GM12878 (cell line): ENCODE measurements around the gene PADI1. TPM values are rescaled to one million over a fixed set of nuclear protein-coding genes. Genes with fewer than 3 reads are reported as not detected.

ENCODE experiments used
- ATAC-seq: fragments of 200-7000 bp; cut with Tn5 transposase; 3 replicates; pipeline ENCODE4 v1.9.1; 2020; ENCODE audit warnings: mild to moderate bottlenecking, moderate library complexity
- BruUV-seq: library from RNA; stranded (reverse); fragments of 400-500 nt; replicated peaks from 2 replicates; lab custom pipeline; 2021; lab: Mats Ljungman, UMichigan
- CTCF ChIA-PET: fragments of 300-600 bp; sonication (Branson Sonifier 250); formaldehyde crosslinking; extraction: SDS; loops from one replicate; lab custom pipeline; 2021; ENCODE audit warnings: inconsistent platforms; lab: Yijun Ruan, JAX
- POLR2A ChIA-PET: fragments of 350-600 bp; formaldehyde crosslinking; extraction: SDS; loops from one replicate; lab custom pipeline; 2021; ENCODE audit warnings: inconsistent platforms; lab: Charles Lee
- RAD21 ChIA-PET: fragments of 300-600 bp; sonication (Branson Sonifier 250); formaldehyde crosslinking; loops from one replicate; lab custom pipeline; 2023; ENCODE audit warnings: antibody characterized with exemption; ENCODE audit not compliant: unreplicated experiment; lab: Charles Lee
- SMC1A ChIA-PET: fragments of 300-600 bp; sonication (Branson Sonifier 250); formaldehyde crosslinking; loops from one replicate; lab custom pipeline; 2023; ENCODE audit not compliant: unreplicated experiment, uncharacterized antibody; lab: Charles Lee
- DNase-seq: peaks from one replicate; pipeline ENCODE4 v3.0.0-alpha.2; 2011; ENCODE audit warnings: low read depth, low spot score
- FAIRE-seq: peaks from 3 replicates; lab custom pipeline; 2011; peaks lifted over from hg19 to GRCh38; lab: Jason Lieb, UNC
- H2AFZ ChIP-seq: 2 replicates; pipeline ENCODE4 v1.6.0; 2011; ENCODE audit warnings: low read depth, low read length, control low read depth; ENCODE audit not compliant: control insufficient read depth
- H3K27ac ChIP-seq: 2 replicates; pipeline ENCODE4 v1.5.1; 2011; ENCODE audit warnings: control low read depth; ENCODE audit not compliant: control insufficient read depth, insufficient read depth
- H3K27me3 ChIP-seq, 2 experiments: replicated peaks in 1 of 2; 2 replicates each; pipeline versions ENCODE4 v1.6.0 to v1.6.1; 2011; ENCODE audit warnings: low read length in 1 of 2; ENCODE audit not compliant: control insufficient read depth in 2 of 2, insufficient read depth in 2 of 2
- H3K36me3 ChIP-seq, 2 experiments: 2 replicates each; pipeline ENCODE4 v1.5.1; 2011; ENCODE audit warnings: low read length in 1 of 2; ENCODE audit not compliant: control insufficient read depth in 2 of 2, insufficient read depth in 2 of 2
- H3K4me1 ChIP-seq: 2 replicates; pipeline ENCODE4 v1.6.1; 2011; ENCODE audit warnings: mild to moderate bottlenecking, low read length, moderate library complexity, mixed read lengths; ENCODE audit not compliant: control insufficient read depth, insufficient read depth
- H3K4me2 ChIP-seq: 2 replicates; pipeline ENCODE4 v1.6.0; 2011; ENCODE audit warnings: control low read depth; ENCODE audit not compliant: control insufficient read depth, insufficient read depth
- H3K4me3 ChIP-seq: fragments of 200-600 bp; sonication (generic); 2 replicates; pipeline ENCODE4 v1.5.1; 2016
- H3K79me2 ChIP-seq: 2 replicates; pipeline ENCODE4 v1.6.0; 2011; ENCODE audit warnings: low read length; ENCODE audit not compliant: control insufficient read depth, insufficient read depth
- H3K9ac ChIP-seq: 2 replicates; pipeline ENCODE4 v1.8.0; 2011; ENCODE audit warnings: low read length, control low read depth, mixed read lengths; ENCODE audit not compliant: control insufficient read depth, insufficient read depth
- H3K9me3 ChIP-seq: replicated peaks from 3 replicates; pipeline ENCODE4 v1.5.1; 2011; ENCODE audit warnings: mild to moderate bottlenecking, low read length; ENCODE audit not compliant: control insufficient read depth, insufficient read depth
- H4K20me1 ChIP-seq: 2 replicates; pipeline ENCODE4 v1.6.0; 2011; ENCODE audit not compliant: control insufficient read depth, insufficient read depth
- BHLHE40 ChIP-seq, 2 experiments: fragments of 450-650 bp in 1 of 2; IDR thresholded peaks; 2 replicates each; pipeline ENCODE4 v1.6.1; 2011 to 2017; ENCODE audit warnings: low read depth in 2 of 2, borderline replicate concordance in 1 of 2, improper control_type of control experiment in 1 of 2, low read length in 1 of 2, mild to moderate bottlenecking in 1 of 2
- CEBPB ChIP-seq, 2 experiments: fragments of 150-350 bp in 1 of 2; IDR thresholded peaks; 2 replicates each; pipeline ENCODE4 v1.6.1; 2012 to 2014; ENCODE audit warnings: low read depth in 2 of 2, low read length in 2 of 2, borderline replicate concordance in 1 of 2, inconsistent platforms in 1 of 2
- E2F4 ChIP-seq: IDR thresholded peaks from 2 replicates; pipeline ENCODE4 v1.6.1; 2012; ENCODE audit warnings: low read depth, low read length, improper control_type of control experiment
- ESRRA ChIP-seq: IDR thresholded peaks from 2 replicates; pipeline ENCODE4 v1.6.1; 2012; ENCODE audit warnings: mild to moderate bottlenecking, low read length, improper control_type of control experiment
- HDAC2 ChIP-seq: fragments of 200-600 bp; sonication (generic); IDR thresholded peaks from 2 replicates; pipeline ENCODE4 v1.6.1; 2017
- IRF3 ChIP-seq: fragments of 450-650 bp; IDR thresholded peaks from 2 replicates; pipeline ENCODE4 v1.6.1; 2014; ENCODE audit warnings: mild to moderate bottlenecking
- NFIC ChIP-seq: IDR thresholded peaks from 2 replicates; pipeline ENCODE4 v1.6.1; 2012; ENCODE audit warnings: low read depth, mild to moderate bottlenecking, inconsistent platforms, low read length, moderate library complexity
- NR2C1 ChIP-seq: fragments of 450-650 bp; IDR thresholded peaks from 2 replicates; pipeline ENCODE4 v1.6.1; 2017; ENCODE audit warnings: antibody characterized with exemption, mild to moderate bottlenecking, moderate library complexity
- NR2C2 ChIP-seq: IDR thresholded peaks from 2 replicates; pipeline ENCODE4 v1.6.1; 2011; ENCODE audit warnings: borderline replicate concordance, low read depth; ENCODE audit not compliant: control insufficient read depth, insufficient read length
- NRF1 ChIP-seq: conservative IDR thresholded peaks from 2 replicates; pipeline ENCODE4 v1.6.1; 2011; ENCODE audit warnings: mild to moderate bottlenecking, low read depth, low read length, improper control_type of control experiment
- PRDM15 ChIP-seq: fragments of 450-650 bp; formaldehyde crosslinking; IDR thresholded peaks from 2 replicates; pipeline ENCODE4 v1.4.0; 2020; ENCODE audit warnings: mild to moderate bottlenecking, moderate library complexity
- RAD21 ChIP-seq: IDR thresholded peaks from 2 replicates; pipeline ENCODE4 v1.6.1; 2011; ENCODE audit warnings: mild to moderate bottlenecking, low read depth, low read length, moderate library complexity; ENCODE audit not compliant: insufficient read depth
- SIN3A ChIP-seq: IDR thresholded peaks from 2 replicates; pipeline ENCODE4 v1.6.1; 2012; ENCODE audit warnings: low read depth, low read length, improper control_type of control experiment
- SPI1 ChIP-seq: IDR thresholded peaks from 2 replicates; pipeline ENCODE4 v1.6.1; 2011; ENCODE audit warnings: low read depth, mild to moderate bottlenecking, low read length, moderate library complexity, borderline replicate concordance; ENCODE audit not compliant: insufficient read depth
- SREBF1 ChIP-seq: IDR thresholded peaks from 2 replicates; pipeline ENCODE4 v1.6.1; 2012; ENCODE audit warnings: mild to moderate bottlenecking, low read length
- ZNF384 ChIP-seq: IDR thresholded peaks from 2 replicates; pipeline ENCODE4 v1.6.1; 2012; ENCODE audit warnings: low read depth, mild to moderate bottlenecking, low read length, improper control_type of control experiment, borderline replicate concordance
- WGBS: methylation state at CpG from one replicate; pipeline ENCODE4 v1.1.6; 2016; ENCODE audit warnings: low lambda C conversion rate; ENCODE audit not compliant: insufficient replicate concordance, insufficient coverage; ENCODE audit errors: missing lambda C conversion rate; 5-methylcytosine and 5-hydroxymethylcytosine counted together
- in situ Hi-C: fragments of 300-500 bp; cut with MboI; formaldehyde crosslinking; loops from 9 replicates; pipeline ENCODE4 v1.14.3; 2018; ENCODE audit warnings: mixed read lengths
- intact Hi-C: fragments of 100-400 bp; cut with micrococcal nuclease; formaldehyde crosslinking; loops from one replicate; pipeline ENCODE4 v1.14.2; 2022; ENCODE audit not compliant: unreplicated experiment
- polyA plus RNA-seq, 11 experiments: library from polyadenylated mRNA; depleted of rRNA in 4 of 11; unstranded in 6 of 11; stranded (reverse) in 5 of 11; fragments of >200 nt; fragmentation: Nextera tagmentation in 4 of 11; fragmentation: Illumina TruSeq in 1 of 11; extraction: Ambion mirVana in 4 of 11; extraction: Trizol in 1 of 11; gene quantifications; 1 replicate in 1 of 11; 2 replicates in 10 of 11; pipeline versions ENCODE4 v1.2.1 to v1.2.3, GENCODE V29; 2011 to 2016; ENCODE audit warnings: inconsistent platforms in 2 of 11, missing spikeins in 2 of 11, low read depth in 1 of 11
- total RNA-seq, 4 experiments: library from RNA; depleted of rRNA in 3 of 4; stranded (reverse); fragments of >200 nt in 3 of 4; fragmentation: Illumina TruSeq in 1 of 4; extraction: Trizol in 1 of 4; gene quantifications; 2 replicates each; pipeline versions ENCODE4 v1.2.1 to v1.2.3, GENCODE V29; 2013 to 2021

PADI1 gene
- total and polyA plus RNA-seq, 10 of the 15 experiments (the other 5 are each of a cell fraction or from before 2014, with no cell fraction given) = 0.05 TPM; not detected in 9

GRCh38 chr1:17173217-17173616 is 31.7 kb upstream of the PADI1 start (continued):
- TF ChIP-seq RAD21 (no peak), NR2C1 (no peak), NRF1 (no peak)

GRCh38 chr1:17176306-17177061 is 28.4 kb upstream of the PADI1 start:
- no peak overlapping the region for H3K4me3 ChIP-seq
- POLR2A ChIA-PET = interaction anchor here (0.6 kb wide), 1 partner anchor 55 kb away, joined by 3 read pairs; no protein-coding TSS in a partner anchor
- H3K27ac ChIP-seq = no peak overlapping the region
- peaks cover 4% of the 10 kb centered on the region; the same call in 2 of the 3 replicates for H3K9me3 ChIP-seq
- ATAC-seq (no peak), FAIRE-seq (no peak), DNase-seq (no peak)
- WGBS = 78% methylated on average over 6 of the region's 6 CpGs
- intact Hi-C loops (no loop called here), in situ Hi-C loops (no loop called here)
- BruUV-seq = no TSS peak
- H3K9ac ChIP-seq = no peak overlapping the region
- H3K4me2 ChIP-seq = no peak overlapping the region
- H3K27me3 ChIP-seq = no peaks in the 10 kb centered on the region
- H3K4me1 ChIP-seq = no peaks in the 10 kb centered on the region
- CTCF ChIA-PET = interaction anchor here (1.2 kb wide), 1 partner anchor 60 kb away, joined by 3 read pairs; no protein-coding TSS in a partner anchor
- RAD21 ChIA-PET = interaction anchor here (1.2 kb wide), 1 partner anchor 31 kb away, joined by 3 read pairs; no protein-coding TSS in a partner anchor
- no peaks in the 10 kb centered on the region for H3K79me2 ChIP-seq
- SMC1A ChIA-PET = interaction anchor here (1.2 kb wide), 1 partner anchor 13 kb away, joined by 3 read pairs; no protein-coding TSS in a partner anchor
- no peaks in the 10 kb centered on the region for H4K20me1 ChIP-seq
- H2AFZ ChIP-seq = no peak overlapping the region
- H3K36me3 ChIP-seq = no peaks in the 10 kb centered on the region
- TF ChIP-seq BHLHE40 (IDR thresholded peaks at IDR 0.05; ENCODE audit: borderline replicate concordance in 1 of 2, low read depth in 2 of 2, low read length in 1 of 2) = no peak
- no peak for TF ChIP-seq SREBF1
- TF ChIP-seq ESRRA = no peak
- TF ChIP-seq NR2C2 = no peak
- TF ChIP-seq ZNF384 = no peak
- no peak for TF ChIP-seq E2F4
- TF ChIP-seq SIN3A = no peak
- no peak for TF ChIP-seq CEBPB (IDR thresholded peaks at IDR 0.05; ENCODE audit: borderline replicate concordance in 1 of 2, low read depth in 2 of 2, low read length in 2 of 2)
- TF ChIP-seq HDAC2 = no peak
- TF ChIP-seq NFIC = no peak
- no peak for TF ChIP-seq SPI1
- TF ChIP-seq IRF3 = no peak
- no peak for TF ChIP-seq PRDM15
